Adrenal gland (tissue), 12 donors: Measurements from ENCODE around the gene SPIRE1. TPM values are rescaled to one million over a fixed set of nuclear protein-coding genes. Genes with fewer than 3 reads are reported as not detected.

Experiments used
- DNase-seq, 7 donors: peaks; one replicate each; pipeline ENCODE4 v3.0.0-alpha.2; 2019 to 2020
- H3K27ac ChIP-seq, 5 donors: fragments of 200-600 bp; sonication (generic) in 4 of 5; 1 replicate in 3 of 5; 2 replicates in 2 of 5; pipeline versions ENCODE4 v1.5.1 to v1.8.0; 2016 to 2020; ENCODE audit warnings: mild to moderate bottlenecking in 1 of 5
- H3K27me3 ChIP-seq: fragments of 200-600 bp; 2 replicates; pipeline ENCODE4 v1.8.0; 2021
- H3K36me3 ChIP-seq, 2 donors: fragments of 200-600 bp; replicated peaks in 1 of 2; 1 replicate in 1 of 2; 2 replicates in 1 of 2; pipeline versions ENCODE4 v1.5.1 to v1.8.0; 2018 to 2022
- H3K4me1 ChIP-seq, 2 donors: fragments of 200-600 bp; replicated peaks in 1 of 2; 1 replicate in 1 of 2; 2 replicates in 1 of 2; pipeline versions ENCODE4 v1.5.1 to v1.8.0; 2018 to 2021
- H3K4me3 ChIP-seq, 4 donors: fragments of 200-600 bp; sonication (generic) in 3 of 4; one replicate each; pipeline ENCODE4 v1.5.1; 2016 to 2018
- H3K9me3 ChIP-seq, 3 donors: fragments of 200-600 bp; sonication (generic) in 1 of 3; replicated peaks in 1 of 3; 1 replicate in 2 of 3; 2 replicates in 1 of 3; pipeline versions ENCODE4 v1.5.1 to v1.8.0; 2016 to 2021
- POLR2A ChIP-seq, 2 donors: fragments of 450-650 bp; IDR thresholded peaks; one replicate each; pipeline ENCODE4 v1.6.1; 2017; ENCODE audit warnings: antibody characterized with exemption in 2 of 2, mild to moderate bottlenecking in 2 of 2, moderate library complexity in 1 of 2
- WGBS, 4 donors: extraction: QIAGEN DNeasy Blood & Tissue Kit in 2 of 4; methylation state at CpG; one replicate each; pipeline versions ENCODE4 v1.1.5 to v1.1.7; 2013 to 2017; 5-methylcytosine and 5-hydroxymethylcytosine counted together
- intact Hi-C, 2 donors: fragments of 100-400 bp; cut with DNase I; formaldehyde crosslinking; loops; one replicate each; pipeline versions ENCODE4 v1.14.1 to v1.15.0; 2022 to 2023
- polyA plus RNA-seq, 3 donors: library from polyadenylated mRNA; stranded (reverse); fragments of 200-250 nt in 2 of 3; fragments of 350-450 nt in 1 of 3; fragmentation: Illumina TruSeq in 1 of 3; extraction: RNeasy Lipid Tissue Mini Kit (QIAGEN cat#74804) in 1 of 3; gene quantifications; one replicate each; pipeline ENCODE4 v1.2.3, GENCODE V29; 2013 to 2014
- total RNA-seq, 9 donors: library from RNA; depleted of rRNA in 4 of 9; stranded (reverse); fragments of >200 nt in 4 of 9; fragments of 120-200 nt in 1 of 9; fragmentation: NEBNext Ultra II Directional in 1 of 9; extraction: Animal tissue kit (Norgen Biotek cat#: 25700) in 1 of 9; gene quantifications; one replicate each; pipeline versions ENCODE4 v1.1.0 to v1.2.4, GENCODE V29; 2013 to 2023
- TF ChIP-seq, protein P1 (sequence below), 6 experiments: fragments of 450-650 bp in 4 of 6; fragments of 200-600 bp in 2 of 6; sonication (generic) in 1 of 6; IDR thresholded peaks; 1 replicate in 5 of 6; 2 replicates in 1 of 6; pipeline versions ENCODE4 v1.5.1 to v1.8.0; 2016 to 2021; ENCODE audit warnings: antibody characterized with exemption in 6 of 6, mild to moderate bottlenecking in 2 of 6, moderate library complexity in 1 of 6
- donor health status: healthy with polysubstance abuse.
- donor health status: Bipolar disorder and iron deficiency.
- donor health status: DM: yes; HTN: yes; CAD: no.
- donor health status: DM: no; HTN: no; CAD: no.
- donor health status: DM: no; HTN: no; CAD: no.
- donor health status: DM: yes; HTN: yes; CAD: no.

SPIRE1 gene
- total and polyA plus RNA-seq, 12 donors = 11.7 to 74.0 (median 45.6) TPM

DNA sequence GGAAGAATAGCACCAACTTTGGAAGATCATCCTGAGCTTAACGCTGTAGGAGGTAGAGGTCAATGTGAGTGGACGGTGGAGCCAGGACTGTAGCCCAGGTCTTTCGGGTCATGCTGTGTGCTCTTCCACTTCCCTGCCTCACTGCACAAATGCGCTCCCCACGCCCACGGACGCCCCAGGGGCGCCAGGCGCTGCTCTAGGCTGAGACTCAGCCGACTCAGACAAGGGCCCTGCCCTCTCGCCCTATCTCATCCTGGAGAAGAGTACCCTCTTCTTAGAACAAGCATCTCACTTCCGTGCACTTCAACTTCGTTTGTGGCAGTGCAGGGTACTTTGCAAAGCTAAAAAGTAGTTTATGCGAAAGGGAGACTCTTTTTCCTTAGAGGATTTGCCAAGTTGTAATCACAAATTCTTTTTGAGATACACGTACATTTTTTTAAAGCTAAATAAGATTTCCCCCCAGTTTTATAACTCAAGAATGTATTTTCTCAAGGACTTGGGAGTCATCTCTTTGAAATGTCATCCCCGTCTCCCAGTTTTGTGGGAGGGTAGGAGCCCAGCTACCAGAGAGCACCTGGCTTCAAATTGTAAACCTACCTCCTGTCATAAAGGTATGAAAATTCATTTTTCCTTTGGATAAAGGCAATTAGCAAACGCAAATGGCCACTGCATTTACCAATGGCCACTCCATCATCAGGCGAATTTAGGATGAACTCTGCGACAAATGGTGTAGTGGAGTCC is 251.4 kb downstream of the SPIRE1 start:
- H3K4me1 ChIP-seq = peaks cover 0 to 17% of the 10 kb centered on the region in 2 donors
- 85 to 88% (median 86%) methylated on average over 17 to 19 of the region's 19 CpGs for WGBS, 4 donors
- H3K4me3 ChIP-seq = no peak overlapping the region
- intact Hi-C loops = no loop called here
- no peak for DNase-seq
- no peaks in the 10 kb centered on the region for H3K36me3 ChIP-seq
- TF ChIP-seq, protein P1, sequence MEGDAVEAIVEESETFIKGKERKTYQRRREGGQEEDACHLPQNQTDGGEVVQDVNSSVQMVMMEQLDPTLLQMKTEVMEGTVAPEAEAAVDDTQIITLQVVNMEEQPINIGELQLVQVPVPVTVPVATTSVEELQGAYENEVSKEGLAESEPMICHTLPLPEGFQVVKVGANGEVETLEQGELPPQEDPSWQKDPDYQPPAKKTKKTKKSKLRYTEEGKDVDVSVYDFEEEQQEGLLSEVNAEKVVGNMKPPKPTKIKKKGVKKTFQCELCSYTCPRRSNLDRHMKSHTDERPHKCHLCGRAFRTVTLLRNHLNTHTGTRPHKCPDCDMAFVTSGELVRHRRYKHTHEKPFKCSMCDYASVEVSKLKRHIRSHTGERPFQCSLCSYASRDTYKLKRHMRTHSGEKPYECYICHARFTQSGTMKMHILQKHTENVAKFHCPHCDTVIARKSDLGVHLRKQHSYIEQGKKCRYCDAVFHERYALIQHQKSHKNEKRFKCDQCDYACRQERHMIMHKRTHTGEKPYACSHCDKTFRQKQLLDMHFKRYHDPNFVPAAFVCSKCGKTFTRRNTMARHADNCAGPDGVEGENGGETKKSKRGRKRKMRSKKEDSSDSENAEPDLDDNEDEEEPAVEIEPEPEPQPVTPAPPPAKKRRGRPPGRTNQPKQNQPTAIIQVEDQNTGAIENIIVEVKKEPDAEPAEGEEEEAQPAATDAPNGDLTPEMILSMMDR (IDR thresholded peaks at IDR 0.05) = no peak
- no peak for TF ChIP-seq POLR2A (IDR thresholded peaks at IDR 0.05)
- no peaks in the 10 kb centered on the region for H3K27me3 ChIP-seq
- no peaks in the 10 kb centered on the region for H3K9me3 ChIP-seq
- H3K27ac ChIP-seq = no peak overlapping the region

DNA sequence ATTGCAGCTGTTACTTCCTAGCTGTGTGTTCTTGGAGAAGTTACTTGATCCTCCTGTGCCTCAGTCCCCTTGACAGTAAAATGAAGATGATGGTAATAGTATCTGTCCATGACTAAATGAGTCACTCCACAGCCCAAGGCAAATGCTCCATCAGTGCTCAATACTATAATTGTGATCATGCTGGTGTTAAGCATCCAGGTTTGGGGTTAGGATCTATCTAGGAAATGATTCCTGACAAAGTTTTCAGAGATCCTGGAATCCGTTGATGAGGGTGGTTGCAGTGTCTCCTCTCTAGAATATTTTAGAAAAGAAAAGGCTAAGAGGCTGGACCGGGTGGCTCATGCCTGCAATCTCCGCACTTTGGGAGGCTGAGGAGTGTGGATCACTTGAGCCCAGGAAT is 252.8 kb downstream of the SPIRE1 start:
- Histone ChIP-seq H3K4me1 (peaks cover 0 to 17% of the 10 kb centered on the region in 2 donors), H3K9me3 (no peaks in the 10 kb centered on the region), H3K4me3 (no peak overlapping the region), H3K36me3 (no peaks in the 10 kb centered on the region), H3K27me3 (no peaks in the 10 kb centered on the region), H3K27ac (no peak overlapping the region)
- WGBS, 4 donors = 85 to 91% (median 89%) methylated on average over 3 of the region's 3 CpGs
- TF ChIP-seq, protein P1 (IDR thresholded peaks at IDR 0.05) = no peak
- no peak for TF ChIP-seq POLR2A (IDR thresholded peaks at IDR 0.05)
- intact Hi-C loops = no loop called here
- no peak for DNase-seq

DNA sequence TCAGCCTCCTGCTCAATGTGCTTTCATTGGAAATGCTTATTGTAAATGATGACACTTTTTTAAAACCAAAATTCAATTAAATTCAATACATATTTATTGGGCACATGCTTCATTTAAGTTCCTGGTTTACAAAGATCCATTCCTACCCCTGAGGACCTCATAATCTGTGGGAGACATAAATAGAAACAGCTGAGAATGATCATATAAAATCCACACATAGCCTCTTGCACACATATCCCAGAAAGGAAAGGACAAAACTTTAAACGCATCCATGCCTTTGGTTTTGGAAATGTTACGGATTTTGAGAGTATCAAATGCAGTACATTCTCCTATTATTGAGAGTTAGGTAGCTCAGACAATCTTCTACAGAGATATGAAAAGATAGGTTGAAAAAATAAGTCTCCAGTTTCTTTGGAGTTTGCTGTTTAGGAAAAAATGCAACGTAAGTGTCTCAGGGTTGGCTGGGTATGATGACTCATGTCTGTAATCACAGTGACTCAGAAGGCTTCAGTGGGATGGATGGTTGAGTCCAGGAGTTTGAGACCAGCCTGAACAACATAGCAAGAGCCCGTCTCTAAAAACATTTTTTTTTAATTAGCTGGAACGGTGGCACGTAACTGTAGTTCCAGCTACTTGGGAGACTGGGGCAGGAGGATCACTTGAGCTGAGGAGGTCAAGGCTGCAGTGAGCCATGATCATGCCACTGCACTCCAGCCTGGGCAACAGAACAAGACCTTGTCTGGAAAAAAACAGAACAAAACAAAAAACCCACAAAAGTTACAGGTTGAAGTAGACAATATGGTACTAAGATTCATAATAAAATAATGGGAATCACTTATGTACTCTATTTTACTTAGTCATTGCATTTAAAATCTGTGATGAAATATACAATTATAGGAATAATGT is 254.1 kb downstream of the SPIRE1 start:
- Histone ChIP-seq H3K4me1 (peaks cover 0 to 14% of the 10 kb centered on the region in 2 donors), H3K27ac (no peak overlapping the region), H3K27me3 (no peaks in the 10 kb centered on the region), H3K36me3 (no peaks in the 10 kb centered on the region), H3K9me3 (no peaks in the 10 kb centered on the region), H3K4me3 (no peak overlapping the region)
- WGBS, 4 donors = 35 to 52% (median 39%) methylated on average over 6 of the region's 6 CpGs
- intact Hi-C loops = no loop called here
- no peak for TF ChIP-seq POLR2A (IDR thresholded peaks at IDR 0.05)
- TF ChIP-seq, protein P1 (IDR thresholded peaks at IDR 0.05) = no peak
- DNase-seq = peak in 3 of 7 donors; percentile 43 to 52 (median 47)

DNA sequence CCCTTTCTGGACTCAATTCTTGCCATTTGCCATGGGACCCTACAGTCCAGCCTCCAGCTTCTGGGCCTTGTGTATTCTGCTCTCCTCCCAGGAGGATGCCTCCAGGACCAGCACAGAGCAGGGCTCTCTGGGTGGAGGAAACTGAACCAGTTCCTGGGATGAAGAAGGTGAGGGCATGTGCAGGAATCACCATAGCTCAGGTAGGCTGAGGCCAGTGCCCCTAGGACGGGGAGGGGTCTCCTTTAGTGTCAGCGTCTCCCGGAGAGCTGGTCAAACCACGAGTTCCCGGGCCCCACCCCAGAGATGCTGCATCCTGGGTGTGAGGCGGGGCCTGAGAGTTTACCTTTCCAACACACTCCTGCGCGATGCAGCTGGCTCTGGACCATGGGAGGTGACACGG is 256.0 kb downstream of the SPIRE1 start:
- DNase-seq = no peak
- no peaks in the 10 kb centered on the region for H3K27me3 ChIP-seq
- H3K4me1 ChIP-seq = peaks cover 0 to 8% of the 10 kb centered on the region in 2 donors
- TF ChIP-seq, protein P1 (IDR thresholded peaks at IDR 0.05) = no peak
- TF ChIP-seq POLR2A (IDR thresholded peaks at IDR 0.05) = no peak
- no peak overlapping the region for H3K4me3 ChIP-seq
- H3K9me3 ChIP-seq = no peaks in the 10 kb centered on the region
- H3K27ac ChIP-seq = no peak overlapping the region
- intact Hi-C loops = no loop called here
- 75 to 84% (median 80%) methylated on average over 8 to 9 of the region's 9 CpGs for WGBS, 4 donors
- no peaks in the 10 kb centered on the region for H3K36me3 ChIP-seq
